ENCODE data around the gene ARL13B.

ARL13B gene

DNA sequence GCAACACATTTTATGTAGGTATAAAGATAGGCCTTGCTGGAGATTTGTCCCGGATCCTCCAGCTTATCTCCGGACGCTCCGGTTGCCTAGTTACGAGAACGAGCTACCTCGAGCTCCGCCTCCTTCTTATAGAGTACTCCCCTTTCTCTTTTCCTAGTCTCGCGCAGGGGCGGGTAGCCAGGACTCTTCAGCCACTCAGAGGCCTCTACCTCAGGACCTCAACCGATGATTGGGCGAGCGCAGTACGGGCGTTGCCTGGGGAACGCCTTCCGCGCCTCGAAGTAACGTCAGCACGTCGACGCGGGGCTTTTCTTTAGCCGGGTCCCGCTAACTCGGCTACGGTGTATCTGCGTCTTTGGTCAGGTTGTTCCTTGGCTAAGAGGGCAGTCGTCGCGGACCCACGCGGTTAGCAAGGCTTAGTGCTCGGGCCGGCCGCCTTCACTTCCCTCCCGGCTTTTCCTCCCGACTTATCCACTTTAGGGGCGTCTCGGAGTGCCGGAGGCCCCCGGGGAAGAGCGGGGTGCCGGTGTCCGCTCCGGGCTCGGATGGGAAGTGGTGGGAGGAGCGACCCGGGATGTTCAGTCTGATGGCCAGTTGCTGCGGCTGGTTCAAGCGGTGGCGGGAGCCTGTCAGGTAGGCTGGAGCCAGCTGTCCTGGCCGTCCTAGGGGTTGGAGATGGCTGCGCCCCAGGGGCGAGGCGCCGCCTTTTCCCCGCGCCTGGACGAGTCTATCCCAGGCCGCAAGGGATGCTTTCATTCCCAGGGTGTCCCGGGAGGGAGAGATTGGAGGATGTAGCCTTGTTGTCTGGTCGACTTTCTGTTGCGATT is at the start of gene ARL13B:
Gene ARL13B, plus strand, starts transcription at position 306 of the 827 bp plus-strand sequence. Its CDS starts 269 bp downstream, at position 575.
- TF ChIP-seq ZBTB7A (IDR thresholded peaks at IDR 0.05; ENCODE audit: low read depth) (no peak), FOXM1 (IDR thresholded peaks at IDR 0.05; ENCODE audit: borderline replicate concordance, low read depth) (no peak), TAF1 (IDR thresholded peaks at IDR 0.05; ENCODE audit: low read depth) (peak; percentile 48), EP300 (IDR thresholded peaks at IDR 0.05; ENCODE audit: borderline replicate concordance) (no peak), CREB1 (IDR thresholded peaks at IDR 0.05; ENCODE audit: low read depth) (peak; percentile 76), NFIC (IDR thresholded peaks at IDR 0.05) (no peak), CEBPB (IDR thresholded peaks at IDR 0.05) (no peak)
- TF ChIP-seq, protein P1, sequence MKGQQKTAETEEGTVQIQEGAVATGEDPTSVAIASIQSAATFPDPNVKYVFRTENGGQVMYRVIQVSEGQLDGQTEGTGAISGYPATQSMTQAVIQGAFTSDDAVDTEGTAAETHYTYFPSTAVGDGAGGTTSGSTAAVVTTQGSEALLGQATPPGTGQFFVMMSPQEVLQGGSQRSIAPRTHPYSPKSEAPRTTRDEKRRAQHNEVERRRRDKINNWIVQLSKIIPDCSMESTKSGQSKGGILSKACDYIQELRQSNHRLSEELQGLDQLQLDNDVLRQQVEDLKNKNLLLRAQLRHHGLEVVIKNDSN (IDR thresholded peaks at IDR 0.05), result no peak
- TF ChIP-seq, protein P2, sequence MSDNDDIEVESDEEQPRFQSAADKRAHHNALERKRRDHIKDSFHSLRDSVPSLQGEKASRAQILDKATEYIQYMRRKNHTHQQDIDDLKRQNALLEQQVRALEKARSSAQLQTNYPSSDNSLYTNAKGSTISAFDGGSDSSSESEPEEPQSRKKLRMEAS (IDR thresholded peaks at IDR 0.05), result peak; percentile 61

DNA sequence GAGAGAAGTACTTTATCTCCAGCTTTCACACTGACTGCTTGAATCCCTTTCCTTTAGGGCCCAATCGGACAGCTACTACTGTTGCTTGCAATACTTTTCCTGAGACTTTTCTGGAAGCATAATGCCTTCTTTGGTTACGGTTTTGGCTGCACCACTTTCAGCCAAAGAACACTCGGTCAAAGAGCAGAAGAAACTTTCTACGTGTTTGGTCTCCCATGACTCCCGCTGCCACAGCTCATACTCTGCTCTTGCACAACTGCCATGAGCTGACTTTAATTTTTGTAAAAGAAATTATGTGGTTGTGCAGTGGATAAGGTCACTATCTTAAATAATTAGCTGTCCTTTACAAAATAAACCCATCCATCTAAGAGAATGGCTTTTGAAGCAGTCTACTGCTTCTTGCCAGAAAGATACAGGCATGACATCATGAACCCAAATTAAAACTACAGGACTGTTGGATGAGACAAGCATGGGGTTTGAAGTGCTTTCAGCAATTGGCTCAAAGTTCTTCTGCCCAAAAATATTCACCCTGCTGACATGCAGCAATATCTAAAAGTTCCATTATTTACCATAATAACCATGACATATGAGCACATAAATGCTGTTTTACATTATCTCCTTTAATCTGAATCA is 48.2 kb upstream of the ARL13B start:
- TF ChIP-seq EP300 (IDR thresholded peaks at IDR 0.05; ENCODE audit: borderline replicate concordance) (no peak), YY1 (IDR thresholded peaks at IDR 0.05; ENCODE audit: low read depth) (no peak), CREB1 (IDR thresholded peaks at IDR 0.05; ENCODE audit: low read depth) (no peak), NFIC (IDR thresholded peaks at IDR 0.05) (no peak), RAD21 (IDR thresholded peaks at IDR 0.05; ENCODE audit: low read depth) (no peak), TCF12 (IDR thresholded peaks at IDR 0.05; ENCODE audit: low read depth) (no peak), CEBPB (IDR thresholded peaks at IDR 0.05) (no peak), EGR1 (IDR thresholded peaks at IDR 0.05) (no peak)
- TF ChIP-seq, protein P1 (IDR thresholded peaks at IDR 0.05), result no peak
- TF ChIP-seq, protein P3, sequence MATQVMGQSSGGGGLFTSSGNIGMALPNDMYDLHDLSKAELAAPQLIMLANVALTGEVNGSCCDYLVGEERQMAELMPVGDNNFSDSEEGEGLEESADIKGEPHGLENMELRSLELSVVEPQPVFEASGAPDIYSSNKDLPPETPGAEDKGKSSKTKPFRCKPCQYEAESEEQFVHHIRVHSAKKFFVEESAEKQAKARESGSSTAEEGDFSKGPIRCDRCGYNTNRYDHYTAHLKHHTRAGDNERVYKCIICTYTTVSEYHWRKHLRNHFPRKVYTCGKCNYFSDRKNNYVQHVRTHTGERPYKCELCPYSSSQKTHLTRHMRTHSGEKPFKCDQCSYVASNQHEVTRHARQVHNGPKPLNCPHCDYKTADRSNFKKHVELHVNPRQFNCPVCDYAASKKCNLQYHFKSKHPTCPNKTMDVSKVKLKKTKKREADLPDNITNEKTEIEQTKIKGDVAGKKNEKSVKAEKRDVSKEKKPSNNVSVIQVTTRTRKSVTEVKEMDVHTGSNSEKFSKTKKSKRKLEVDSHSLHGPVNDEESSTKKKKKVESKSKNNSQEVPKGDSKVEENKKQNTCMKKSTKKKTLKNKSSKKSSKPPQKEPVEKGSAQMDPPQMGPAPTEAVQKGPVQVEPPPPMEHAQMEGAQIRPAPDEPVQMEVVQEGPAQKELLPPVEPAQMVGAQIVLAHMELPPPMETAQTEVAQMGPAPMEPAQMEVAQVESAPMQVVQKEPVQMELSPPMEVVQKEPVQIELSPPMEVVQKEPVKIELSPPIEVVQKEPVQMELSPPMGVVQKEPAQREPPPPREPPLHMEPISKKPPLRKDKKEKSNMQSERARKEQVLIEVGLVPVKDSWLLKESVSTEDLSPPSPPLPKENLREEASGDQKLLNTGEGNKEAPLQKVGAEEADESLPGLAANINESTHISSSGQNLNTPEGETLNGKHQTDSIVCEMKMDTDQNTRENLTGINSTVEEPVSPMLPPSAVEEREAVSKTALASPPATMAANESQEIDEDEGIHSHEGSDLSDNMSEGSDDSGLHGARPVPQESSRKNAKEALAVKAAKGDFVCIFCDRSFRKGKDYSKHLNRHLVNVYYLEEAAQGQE (IDR thresholded peaks at IDR 0.05; ENCODE audit: low read depth), result no peak
- TF ChIP-seq, protein P2 (IDR thresholded peaks at IDR 0.05), result no peak

DNA sequence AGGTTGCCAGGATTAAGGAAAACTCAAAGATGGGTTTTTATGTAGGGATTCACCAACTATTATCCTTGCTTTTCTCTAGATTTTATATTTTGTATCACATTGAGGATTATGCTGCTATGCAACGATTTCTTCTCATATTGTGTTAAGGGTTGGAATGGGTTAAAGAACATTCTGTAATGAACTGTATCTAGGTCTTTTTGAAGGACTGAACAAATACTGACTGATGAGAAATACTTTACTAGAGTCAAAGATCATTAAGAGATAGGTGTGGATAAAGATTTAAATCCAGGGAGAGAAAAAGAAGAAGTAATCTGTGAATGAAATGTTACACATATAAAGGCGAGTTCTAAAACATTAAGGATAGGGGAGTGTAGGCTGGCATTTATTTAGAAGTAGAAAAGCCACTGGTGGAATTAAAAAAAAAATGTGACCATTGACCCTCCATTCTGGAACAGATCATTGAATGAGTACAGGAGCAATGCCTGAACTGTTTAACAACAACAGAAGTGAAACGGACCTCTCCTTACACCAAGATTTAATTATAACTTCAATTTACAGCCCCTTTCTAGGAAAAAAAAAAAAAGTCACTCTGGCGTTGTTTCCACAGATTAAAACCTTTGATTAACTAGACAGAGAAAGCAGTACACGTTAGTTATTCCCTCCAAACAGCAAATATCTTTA is 45.4 kb upstream of the ARL13B start:
- TF ChIP-seq TAF1 (IDR thresholded peaks at IDR 0.05; ENCODE audit: low read depth), result no peak
- TF ChIP-seq TEAD4 (IDR thresholded peaks at IDR 0.05), result no peak
- no peak for TF ChIP-seq RAD21 (IDR thresholded peaks at IDR 0.05; ENCODE audit: low read depth)
- TF ChIP-seq CEBPB (IDR thresholded peaks at IDR 0.05), result no peak
- TF ChIP-seq, protein P2 (IDR thresholded peaks at IDR 0.05), result no peak
- TF ChIP-seq, protein P3 (IDR thresholded peaks at IDR 0.05; ENCODE audit: low read depth), result no peak
- TF ChIP-seq EP300 (IDR thresholded peaks at IDR 0.05; ENCODE audit: borderline replicate concordance), result no peak
- TF ChIP-seq ZBTB7A (IDR thresholded peaks at IDR 0.05; ENCODE audit: low read depth), result no peak
- TF ChIP-seq CREB1 (IDR thresholded peaks at IDR 0.05; ENCODE audit: low read depth), result no peak
- TF ChIP-seq EGR1 (IDR thresholded peaks at IDR 0.05), result no peak
- TF ChIP-seq, protein P1 (IDR thresholded peaks at IDR 0.05), result no peak
- no peak for TF ChIP-seq FOXM1 (IDR thresholded peaks at IDR 0.05; ENCODE audit: borderline replicate concordance, low read depth)
- no peak for TF ChIP-seq YY1 (IDR thresholded peaks at IDR 0.05; ENCODE audit: low read depth)
- TF ChIP-seq NFIC (IDR thresholded peaks at IDR 0.05), result no peak
- TF ChIP-seq TCF12 (IDR thresholded peaks at IDR 0.05; ENCODE audit: low read depth), result no peak

DNA sequence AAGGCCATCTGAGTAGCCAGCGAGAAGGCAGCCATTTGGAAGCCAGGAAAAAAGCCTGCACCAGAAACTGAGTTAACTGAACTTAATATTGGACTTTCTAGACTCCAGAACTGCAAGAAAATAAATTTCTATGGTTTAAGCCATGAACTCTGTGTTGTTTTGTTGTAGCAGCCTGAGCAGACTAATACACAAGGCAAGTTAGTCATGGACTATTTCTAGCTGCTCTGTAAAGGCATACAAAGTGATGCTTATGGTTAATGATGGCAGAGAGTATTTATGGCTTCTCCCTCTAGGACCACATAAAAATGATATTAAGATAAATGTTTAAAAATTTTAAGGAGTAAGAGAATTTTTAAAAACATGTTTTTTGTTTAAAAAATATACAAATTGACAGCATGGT is 43.4 kb upstream of the ARL13B start:
- no peak for TF ChIP-seq CEBPB (IDR thresholded peaks at IDR 0.05)
- TF ChIP-seq YY1 (IDR thresholded peaks at IDR 0.05; ENCODE audit: low read depth), result no peak
- TF ChIP-seq ZBTB7A (IDR thresholded peaks at IDR 0.05; ENCODE audit: low read depth), result no peak
- TF ChIP-seq FOXM1 (IDR thresholded peaks at IDR 0.05; ENCODE audit: borderline replicate concordance, low read depth), result no peak
- no peak for TF ChIP-seq RAD21 (IDR thresholded peaks at IDR 0.05; ENCODE audit: low read depth)
- no peak for TF ChIP-seq CREB1 (IDR thresholded peaks at IDR 0.05; ENCODE audit: low read depth)
- TF ChIP-seq, protein P3 (IDR thresholded peaks at IDR 0.05; ENCODE audit: low read depth), result no peak
- no peak for TF ChIP-seq EP300 (IDR thresholded peaks at IDR 0.05; ENCODE audit: borderline replicate concordance)
- TF ChIP-seq TEAD4 (IDR thresholded peaks at IDR 0.05), result no peak
- TF ChIP-seq, protein P2 (IDR thresholded peaks at IDR 0.05), result no peak
- TF ChIP-seq NFIC (IDR thresholded peaks at IDR 0.05), result no peak
- TF ChIP-seq TAF1 (IDR thresholded peaks at IDR 0.05; ENCODE audit: low read depth), result no peak
- no peak for TF ChIP-seq TCF12 (IDR thresholded peaks at IDR 0.05; ENCODE audit: low read depth)
- TF ChIP-seq EGR1 (IDR thresholded peaks at IDR 0.05), result no peak
- TF ChIP-seq, protein P1 (IDR thresholded peaks at IDR 0.05), result no peak

Measured in Ishikawa (cell line).